AG09319 (cell line): ENCODE measurements around the gene PTPN18.

ENCODE experiments used
- DNase-seq: peaks from one replicate; pipeline ENCODE4 v3.0.0-alpha.2; 2010; ENCODE audit warnings: low read depth; ENCODE audit errors: extremely low read depth
- CTCF ChIP-seq: IDR thresholded peaks from 2 replicates; pipeline ENCODE4 v1.5.1; 2011; ENCODE audit warnings: low read depth, mild to moderate bottlenecking, inconsistent platforms, low read length, moderate library complexity

The PTPN18 gene

GRCh38 chr2:130368786-130369185, 12.9 kb downstream of the PTPN18 start:
- no peak for DNase-seq
- no peak for TF ChIP-seq CTCF

GRCh38 chr2:130369311-130369964, 13.6 kb downstream of the PTPN18 start:
- TF ChIP-seq CTCF, result no peak
- DNase-seq, result no peak

- no peak for TF ChIP-seq CTCF
- no peak for DNase-seq
Measured at GRCh38 chr2:130369965-130370341, 14.1 kb downstream of the PTPN18 start.

- DNase-seq, result no peak
- no peak for TF ChIP-seq CTCF
Measured at GRCh38 chr2:130370490-130370889, 14.6 kb downstream of the PTPN18 start.

- DNase-seq, result no peak
- TF ChIP-seq CTCF, result no peak
Measured at GRCh38 chr2:130371723-130372054, 15.8 kb downstream of the PTPN18 start.

GRCh38 chr2:130372055-130372832, 16.4 kb downstream of the PTPN18 start:
- TF ChIP-seq CTCF, result peak; percentile 62

More at GRCh38 chr2:130372055-130372832, 16.4 kb downstream of the PTPN18 start:
- DNase-seq, result peak; percentile 65
